ENCODE results near the gene HIVEP1.

DNA sequence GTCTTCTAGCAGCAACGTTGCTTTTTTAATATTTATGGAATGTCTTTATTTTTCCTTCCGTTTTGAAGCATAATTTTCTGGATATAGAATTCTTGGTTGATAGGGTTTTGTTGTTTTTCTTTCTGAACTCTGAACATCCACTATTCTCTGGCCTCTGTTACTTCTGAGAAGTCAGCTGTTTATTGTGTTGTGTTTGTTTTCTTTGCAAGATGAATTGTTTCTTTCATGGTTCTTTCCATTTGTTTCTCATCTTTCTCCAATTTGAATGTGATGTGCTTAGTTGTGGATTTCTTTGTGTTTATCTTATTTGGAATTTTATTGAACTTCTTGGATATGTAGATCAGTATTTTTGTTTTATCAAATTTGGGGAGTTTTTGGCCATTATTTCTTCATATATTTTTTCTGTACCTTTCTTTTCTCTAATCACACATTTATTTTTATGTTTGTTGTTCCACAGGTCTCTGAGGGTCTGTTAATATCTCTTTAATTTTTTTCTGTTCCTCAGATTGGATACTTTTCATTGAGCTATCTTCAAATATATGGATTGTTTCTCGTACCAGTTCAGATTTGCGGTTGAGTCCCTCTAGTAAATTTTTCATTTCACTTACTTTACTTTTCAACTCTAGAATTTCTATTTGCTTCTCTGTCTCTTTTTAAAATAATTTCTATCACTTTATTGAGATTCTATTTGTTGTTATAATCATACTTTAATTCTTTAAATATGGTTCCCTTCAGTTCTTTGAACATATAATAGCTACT, 18.0 kb downstream of the HIVEP1 start:
- TF ChIP-seq CTCF (conservative IDR thresholded peaks at IDR 0.05) (no peak), EZH2 (IDR thresholded peaks at IDR 0.05; ENCODE audit: low read depth) (no peak)

Measured in PC-9 (cell line).